LoVo (cell line): ENCODE results near the gene NCKAP5L.
"Not testable (repeated sequence)": the region's sequence is repeated elsewhere in the genome, so short reads cannot be mapped to it uniquely, and the experiment has no call there.

ENCODE experiments used
- DNase-seq: peaks from one replicate; pipeline ENCODE4 v3.0.0-alpha.2; 2016; ENCODE audit warnings: low spot score

The NCKAP5L gene, protein sequence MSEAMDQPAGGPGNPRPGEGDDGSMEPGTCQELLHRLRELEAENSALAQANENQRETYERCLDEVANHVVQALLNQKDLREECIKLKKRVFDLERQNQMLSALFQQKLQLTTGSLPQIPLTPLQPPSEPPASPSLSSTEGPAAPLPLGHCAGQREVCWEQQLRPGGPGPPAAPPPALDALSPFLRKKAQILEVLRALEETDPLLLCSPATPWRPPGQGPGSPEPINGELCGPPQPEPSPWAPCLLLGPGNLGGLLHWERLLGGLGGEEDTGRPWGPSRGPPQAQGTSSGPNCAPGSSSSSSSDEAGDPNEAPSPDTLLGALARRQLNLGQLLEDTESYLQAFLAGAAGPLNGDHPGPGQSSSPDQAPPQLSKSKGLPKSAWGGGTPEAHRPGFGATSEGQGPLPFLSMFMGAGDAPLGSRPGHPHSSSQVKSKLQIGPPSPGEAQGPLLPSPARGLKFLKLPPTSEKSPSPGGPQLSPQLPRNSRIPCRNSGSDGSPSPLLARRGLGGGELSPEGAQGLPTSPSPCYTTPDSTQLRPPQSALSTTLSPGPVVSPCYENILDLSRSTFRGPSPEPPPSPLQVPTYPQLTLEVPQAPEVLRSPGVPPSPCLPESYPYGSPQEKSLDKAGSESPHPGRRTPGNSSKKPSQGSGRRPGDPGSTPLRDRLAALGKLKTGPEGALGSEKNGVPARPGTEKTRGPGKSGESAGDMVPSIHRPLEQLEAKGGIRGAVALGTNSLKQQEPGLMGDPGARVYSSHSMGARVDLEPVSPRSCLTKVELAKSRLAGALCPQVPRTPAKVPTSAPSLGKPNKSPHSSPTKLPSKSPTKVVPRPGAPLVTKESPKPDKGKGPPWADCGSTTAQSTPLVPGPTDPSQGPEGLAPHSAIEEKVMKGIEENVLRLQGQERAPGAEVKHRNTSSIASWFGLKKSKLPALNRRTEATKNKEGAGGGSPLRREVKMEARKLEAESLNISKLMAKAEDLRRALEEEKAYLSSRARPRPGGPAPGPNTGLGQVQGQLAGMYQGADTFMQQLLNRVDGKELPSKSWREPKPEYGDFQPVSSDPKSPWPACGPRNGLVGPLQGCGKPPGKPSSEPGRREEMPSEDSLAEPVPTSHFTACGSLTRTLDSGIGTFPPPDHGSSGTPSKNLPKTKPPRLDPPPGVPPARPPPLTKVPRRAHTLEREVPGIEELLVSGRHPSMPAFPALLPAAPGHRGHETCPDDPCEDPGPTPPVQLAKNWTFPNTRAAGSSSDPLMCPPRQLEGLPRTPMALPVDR (N-terminal part only)

GRCh38 chr12:49828133-49829091 lies at the start of gene NCKAP5L:
TSS of gene NCKAP5L (minus strand) at chr12:49828413. CDS start at chr12:49804044, 24,369 bp downstream.
- peak; percentile 98 for DNase-seq

GRCh38 chr12:49877066-49877465 lies 48.9 kb upstream of the NCKAP5L start:
- no peak for DNase-seq

DNA sequence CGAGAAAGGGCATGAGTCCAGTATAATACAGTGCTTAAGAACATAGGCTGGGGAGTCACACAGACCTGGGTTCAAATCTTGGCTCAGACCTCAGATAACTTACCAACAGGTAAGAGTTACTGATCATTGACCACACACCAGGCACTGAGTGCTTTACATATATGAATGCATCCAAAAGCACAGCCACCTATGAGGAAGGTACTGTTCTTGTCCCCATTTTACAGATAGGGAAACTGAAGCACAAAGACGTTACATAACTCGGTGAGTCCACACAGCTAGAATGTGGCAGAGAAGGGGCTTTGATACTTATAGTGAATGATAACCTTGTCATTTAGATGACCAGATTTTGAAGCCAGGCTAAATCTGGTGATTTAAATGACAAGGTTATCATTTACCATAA lies 47.9 kb upstream of the NCKAP5L start:
- DNase-seq: no peak

- no peak for DNase-seq
These were observed 47.0 kb upstream of the NCKAP5L start for GRCh38 chr12:49875115-49875720.

GRCh38 chr12:49874142-49874897 lies 46.1 kb upstream of the NCKAP5L start:
- DNase-seq: no peak

DNA sequence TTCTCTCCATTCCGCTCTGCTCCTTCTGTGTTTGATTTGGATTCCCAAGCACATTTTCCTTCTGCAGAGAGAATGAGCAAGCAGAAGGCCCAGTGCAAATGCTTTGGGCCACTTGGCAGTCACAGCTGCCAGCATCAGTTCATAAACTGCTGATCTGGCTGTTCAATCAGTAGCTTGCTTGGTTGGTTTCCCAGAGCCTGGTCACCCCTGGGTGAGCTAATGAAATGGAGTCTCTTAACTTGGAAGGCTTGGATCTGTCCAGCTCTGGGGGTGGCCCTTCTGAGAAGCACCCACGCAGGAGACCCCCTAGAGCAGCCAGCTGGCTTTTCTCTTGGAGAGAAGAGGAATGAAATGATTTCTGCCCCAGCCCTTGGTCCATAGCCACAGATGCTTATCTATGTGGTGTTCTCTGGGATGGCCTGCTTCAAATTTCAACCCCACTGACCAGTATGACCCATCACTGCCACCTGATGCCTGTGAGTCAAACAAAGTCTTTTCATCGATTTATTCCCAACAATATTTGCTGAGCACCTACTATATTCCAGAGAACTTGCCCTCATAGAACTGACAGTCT lies 45.2 kb upstream of the NCKAP5L start:
- no peak for DNase-seq

DNA sequence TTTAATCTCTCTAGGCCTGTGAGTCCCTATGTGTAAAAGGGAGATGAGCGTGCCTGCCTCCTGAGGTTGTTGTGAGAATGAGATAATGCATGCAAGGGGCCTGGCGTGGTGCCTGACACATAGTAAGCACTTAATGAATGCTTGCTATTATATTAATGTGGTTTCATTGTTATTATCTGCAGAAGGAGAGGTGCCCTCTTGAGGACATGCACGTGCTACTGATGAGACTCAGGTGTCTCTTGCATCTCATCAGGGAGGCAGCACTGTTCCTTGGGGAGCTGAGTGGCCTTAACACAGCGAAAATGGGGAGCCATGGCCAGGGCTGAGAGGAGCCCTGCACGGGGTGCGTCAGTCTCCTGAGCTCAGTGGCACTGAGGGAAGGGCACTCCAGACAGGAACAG lies 44.6 kb upstream of the NCKAP5L start:
- no peak for DNase-seq

- no peak for DNase-seq
These were observed 44.2 kb upstream of the NCKAP5L start for GRCh38 chr12:49872381-49872780.

DNA sequence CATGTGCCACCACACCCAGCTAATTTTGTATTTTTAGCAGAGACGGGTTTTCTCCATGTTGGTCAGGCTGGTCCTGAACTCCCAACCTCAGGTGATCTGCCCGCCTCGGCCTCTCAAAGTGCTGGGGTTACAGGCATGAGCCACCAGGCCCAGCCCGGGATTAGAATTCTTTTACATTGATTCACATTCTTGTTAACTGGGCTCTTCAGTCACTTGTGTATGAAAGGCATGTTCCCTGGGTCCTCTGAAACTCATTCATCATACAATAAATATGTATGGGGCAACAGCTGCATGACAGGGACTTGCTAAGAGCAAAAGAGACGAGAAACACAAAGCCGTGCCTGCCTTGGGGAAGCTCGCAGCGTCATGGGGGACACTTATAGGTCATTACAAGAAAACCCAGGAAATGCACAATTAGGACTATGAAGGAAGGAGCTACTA lies 43.6 kb upstream of the NCKAP5L start:
- not testable (repeated sequence) for DNase-seq

DNA sequence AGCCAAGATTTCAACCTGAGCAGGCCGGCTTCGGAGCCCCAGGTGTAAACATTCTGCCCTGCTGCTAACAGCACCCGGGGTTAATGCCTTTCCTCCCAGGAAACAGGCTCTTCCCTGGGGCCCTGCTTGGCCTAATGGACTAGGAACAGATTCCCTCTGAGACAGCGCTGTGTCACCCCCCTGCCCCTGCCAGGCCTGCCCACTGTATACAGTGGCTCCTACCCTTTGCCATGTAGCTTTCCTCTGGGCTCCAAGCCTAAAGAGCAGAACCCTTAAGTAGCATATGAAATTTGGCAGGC lies 43.0 kb upstream of the NCKAP5L start:
- no peak for DNase-seq

GRCh38 chr12:49870501-49871262 lies 42.5 kb upstream of the NCKAP5L start:
- no peak for DNase-seq

DNA sequence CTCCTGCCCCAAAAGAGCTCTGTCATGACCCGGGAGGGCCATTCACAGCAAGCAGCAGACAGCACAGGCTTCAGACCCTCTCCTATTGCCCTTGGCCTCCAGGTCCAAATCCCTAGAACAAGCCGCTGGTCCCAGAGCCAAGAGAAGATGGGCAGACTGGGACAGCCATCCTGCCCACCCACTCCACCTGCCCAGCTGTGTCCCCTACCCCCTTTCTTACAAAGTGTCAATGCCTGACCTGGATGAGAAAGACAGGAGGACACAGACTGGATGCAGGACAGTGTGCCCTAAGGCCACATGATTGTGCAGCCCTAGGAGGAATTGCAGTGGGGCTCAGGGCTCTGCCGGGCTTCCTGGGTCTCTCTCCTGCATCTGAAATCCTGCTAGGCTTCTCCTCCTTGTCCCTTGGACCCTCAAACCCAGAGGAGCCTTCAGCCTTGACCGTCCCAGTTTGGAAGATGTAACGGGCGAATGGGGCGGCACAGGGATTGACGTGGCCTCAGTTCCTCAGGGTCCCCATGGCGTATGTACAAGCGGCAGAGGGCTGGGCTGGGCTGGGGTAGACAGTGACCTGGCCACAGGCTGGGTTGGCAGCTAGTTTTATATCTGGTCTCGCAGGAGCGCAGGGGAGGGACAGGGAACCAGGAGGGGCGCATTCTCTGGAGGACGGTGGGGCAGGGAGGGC lies 41.7 kb upstream of the NCKAP5L start:
- no peak for DNase-seq

DNA sequence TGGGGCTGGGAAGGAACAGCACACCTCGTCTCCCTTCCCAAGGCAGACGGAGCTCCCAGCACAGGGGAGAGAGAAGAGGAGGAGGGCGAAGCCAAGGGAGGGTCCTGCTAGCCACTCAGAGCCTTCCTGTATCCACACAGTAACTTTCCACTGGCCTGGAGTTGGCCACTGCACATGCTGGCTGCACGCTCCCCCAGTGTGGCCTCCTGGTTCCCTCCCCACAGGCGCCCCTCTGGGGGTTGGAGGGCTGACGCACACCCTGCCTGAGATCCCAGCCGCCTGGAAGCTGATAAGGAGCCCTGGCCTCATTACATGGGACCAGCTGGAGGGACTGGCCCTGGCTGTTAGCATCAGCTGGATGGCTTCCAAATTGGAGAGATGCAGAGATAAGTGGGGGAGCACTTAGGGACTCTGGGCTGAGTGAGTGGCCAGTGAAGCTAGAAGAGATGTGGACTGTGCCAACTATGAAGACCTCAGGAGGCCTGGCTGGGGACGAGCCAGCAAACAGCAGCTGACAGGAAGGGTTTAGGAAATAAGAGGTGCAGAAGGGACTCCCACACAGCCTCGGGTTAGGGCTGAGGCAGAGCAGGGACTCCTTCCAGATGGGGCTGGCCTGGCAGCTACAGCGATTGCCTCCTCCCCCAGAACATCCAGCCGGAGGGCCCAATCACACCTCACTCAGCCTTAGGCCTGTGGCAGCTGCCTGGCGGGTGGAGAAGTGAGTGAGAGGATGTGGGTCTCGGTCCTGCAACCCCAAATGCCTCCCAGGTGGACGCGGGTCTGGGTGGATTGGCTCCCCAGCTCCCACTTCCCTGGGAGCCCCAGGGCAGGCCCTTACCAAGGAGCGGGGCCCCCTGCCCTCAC lies 41.0 kb upstream of the NCKAP5L start:
- DNase-seq: peak; percentile 21

DNA sequence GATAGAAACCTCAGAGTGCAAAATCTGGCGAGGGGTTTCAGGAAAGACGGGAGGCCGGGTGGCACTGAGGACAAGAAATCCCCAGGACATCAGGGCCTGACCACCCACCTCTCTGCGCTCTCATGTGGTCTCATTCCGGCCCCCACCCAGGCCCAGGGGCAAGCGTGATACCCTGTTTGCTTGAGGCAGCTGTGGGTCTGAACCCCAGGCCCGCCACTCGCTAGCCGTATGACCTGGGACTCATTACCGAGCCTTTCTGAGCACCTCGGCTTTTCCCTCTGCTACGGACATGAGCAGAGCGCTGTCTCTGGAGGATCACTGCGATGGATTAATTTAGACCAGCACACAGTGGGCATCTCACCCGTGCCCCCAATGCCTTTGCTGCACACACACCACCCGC lies 40.2 kb upstream of the NCKAP5L start:
- no peak for DNase-seq

- peak; percentile 87 for DNase-seq
These were observed 39.5 kb upstream of the NCKAP5L start for GRCh38 chr12:49867570-49868341.

- peak; percentile 83 for DNase-seq
These were observed 38.8 kb upstream of the NCKAP5L start for GRCh38 chr12:49866859-49867569.
